HCT116 (cell line): ENCODE measurements around the gene CARD18. TPM values are rescaled to one million over a fixed set of nuclear protein-coding genes. Genes with fewer than 3 reads are reported as not detected.

Source experiments
- ATAC-seq: fragments of 200-7000 bp; cut with Tn5 transposase; 2 replicates; pipeline ENCODE4 v1.9.1; 2020; ENCODE audit warnings: mild to moderate bottlenecking, moderate library complexity
- BruUV-seq: library from RNA; stranded (reverse); fragments of 400-500 nt; replicated peaks from 2 replicates; lab custom pipeline; 2021; lab: Mats Ljungman, UMichigan
- CTCF ChIA-PET: fragments of 300-600 bp; sonication (Branson Sonifier 250); formaldehyde crosslinking; loops from one replicate; lab custom pipeline; 2021; ENCODE audit warnings: antibody characterized with exemption; lab: Charles Lee
- POLR2A ChIA-PET: fragments of 300-600, 350-600 bp; sonication (Branson Sonifier 250); formaldehyde crosslinking; loops from one replicate; lab custom pipeline; 2021; ENCODE audit warnings: antibody characterized with exemption; lab: Charles Lee
- RAD21 ChIA-PET, 2 experiments: fragments of 300-600 bp; sonication (Branson Sonifier 250); formaldehyde crosslinking; loops; one replicate each; lab custom pipeline; 2023; ENCODE audit warnings: low total read pairs in 2 of 2; ENCODE audit not compliant: uncharacterized antibody in 2 of 2, unreplicated experiment in 2 of 2, low non-redundant PET in 1 of 2; lab: Charles Lee
- DNase-seq: peaks from one replicate; pipeline ENCODE4 v3.0.0-alpha.2; 2010; ENCODE audit warnings: low read depth, low spot score
- H2AFZ ChIP-seq: fragments of 200-600 bp; shearing (Covaris generic), sonication (generic); 2 replicates; pipeline ENCODE4 v1.6.1; 2017; ENCODE audit warnings: low read depth, mixed run types, mixed read lengths, antibody characterized with exemption, low read length; ENCODE audit not compliant: poor library complexity, severe bottlenecking
- H3K27ac ChIP-seq: 2 replicates; pipeline ENCODE4 v1.5.1; 2012; ENCODE audit warnings: low read depth, low read length
- H3K27me3 ChIP-seq: fragments of 200-600 bp; sonication (generic); 2 replicates; pipeline ENCODE4 v1.6.1; 2016; ENCODE audit warnings: mixed run types, low read length, mixed read lengths; ENCODE audit not compliant: insufficient read depth
- H3K36me3 ChIP-seq, 2 experiments: fragments of 200-500 bp in 1 of 2; fragments of 200-600 bp in 1 of 2; sonication (Bioruptor generic) in 1 of 2; sonication (generic) in 1 of 2; 2 replicates each; pipeline versions ENCODE4 v1.5.1 to v1.6.1; 2014 to 2016; ENCODE audit warnings: low read length in 2 of 2, inconsistent platforms in 1 of 2, mixed read lengths in 1 of 2, mixed run types in 1 of 2; ENCODE audit not compliant: insufficient read depth in 2 of 2, control insufficient read depth in 1 of 2
- H3K4me1 ChIP-seq, 2 experiments: fragments of 200-600 bp in 1 of 2; sonication (generic) in 1 of 2; 2 replicates each; pipeline versions ENCODE4 v1.5.1 to v1.6.1; 2012 to 2017; ENCODE audit warnings: low read length in 2 of 2, inconsistent platforms in 1 of 2, mild to moderate bottlenecking in 1 of 2, mixed read lengths in 1 of 2, mixed run types in 1 of 2, moderate library complexity in 1 of 2; ENCODE audit not compliant: insufficient read depth in 2 of 2, control insufficient read depth in 1 of 2
- H3K4me2 ChIP-seq: fragments of 200-600 bp; sonication (generic); 2 replicates; pipeline ENCODE4 v1.6.1; 2017; ENCODE audit warnings: mixed run types, low read length, mixed read lengths
- H3K4me3 ChIP-seq, 2 experiments: fragments of 200-600 bp in 1 of 2; sonication (generic) in 1 of 2; replicated peaks in 1 of 2; 2 replicates each; pipeline ENCODE4 v1.5.1; 2011 to 2016; ENCODE audit warnings: low read length in 2 of 2, control low read depth in 1 of 2, low read depth in 1 of 2, mild to moderate bottlenecking in 1 of 2, mixed read lengths in 1 of 2, mixed run types in 1 of 2
- H3K79me2 ChIP-seq: fragments of 200-600 bp; sonication (generic); 2 replicates; pipeline ENCODE4 v1.6.1; 2017; ENCODE audit warnings: mild to moderate bottlenecking, mixed run types, low read length, moderate library complexity, mixed read lengths; ENCODE audit not compliant: insufficient read depth
- H3K9ac ChIP-seq: fragments of 200-600 bp; sonication (generic); 2 replicates; pipeline ENCODE4 v1.6.1; 2016; ENCODE audit warnings: low read length, mixed read lengths
- H3K9me2 ChIP-seq: fragments of 200-600 bp; sonication (generic), shearing (Covaris generic); 2 replicates; pipeline ENCODE4 v1.6.1; 2017; ENCODE audit warnings: mixed run types, mild to moderate bottlenecking, moderate library complexity; ENCODE audit not compliant: insufficient read depth
- H3K9me3 ChIP-seq, 2 experiments: fragments of 200-500 bp in 1 of 2; fragments of 200-600 bp in 1 of 2; sonication (Bioruptor generic) in 1 of 2; sonication (generic) in 1 of 2; 2 replicates each; pipeline ENCODE4 v1.6.1; 2014 to 2017; ENCODE audit warnings: low read length in 2 of 2, mixed read lengths in 2 of 2, inconsistent platforms in 1 of 2, low read depth in 1 of 2, mild to moderate bottlenecking in 1 of 2, mixed run types in 1 of 2, moderate library complexity in 1 of 2; ENCODE audit not compliant: control insufficient read depth in 1 of 2, insufficient read depth in 1 of 2
- H4K20me1 ChIP-seq: fragments of 200-600 bp; sonication (generic), shearing (Covaris generic); 2 replicates; pipeline ENCODE4 v1.6.1; 2017; ENCODE audit warnings: mixed run types, mild to moderate bottlenecking, moderate library complexity; ENCODE audit not compliant: insufficient read depth
- ATF3 ChIP-seq: IDR thresholded peaks from 2 replicates; pipeline ENCODE4 v1.6.1; 2012
- CBX3 ChIP-seq: IDR thresholded peaks from 2 replicates; pipeline ENCODE4 v1.6.1; 2012; ENCODE audit warnings: low read depth
- CTCF ChIP-seq, 3 experiments: fragments of 200-600 bp in 1 of 3; sonication (generic) in 1 of 3; IDR thresholded peaks in 2 of 3; conservative IDR thresholded peaks in 1 of 3; 2 replicates each; pipeline ENCODE4 v1.5.1; 2012 to 2017; ENCODE audit warnings: low read depth in 2 of 3, low read length in 2 of 3, antibody characterized with exemption in 1 of 3, borderline replicate concordance in 1 of 3, control low read depth in 1 of 3, mild to moderate bottlenecking in 1 of 3, mixed read lengths in 1 of 3, mixed run types in 1 of 3, moderate library complexity in 1 of 3; ENCODE audit not compliant: insufficient read depth in 1 of 3
- EGR1 ChIP-seq: IDR thresholded peaks from 2 replicates; pipeline ENCODE4 v1.6.1; 2012; ENCODE audit warnings: low read depth
- ELF1 ChIP-seq: IDR thresholded peaks from 2 replicates; pipeline ENCODE4 v1.6.1; 2012; ENCODE audit warnings: low read depth, borderline replicate concordance
- EZH2 ChIP-seq: fragments of 200-600 bp; sonication (generic); IDR thresholded peaks from 2 replicates; pipeline ENCODE4 v1.6.1; 2017; ENCODE audit warnings: antibody characterized with exemption, mixed run types
- EZH2phosphoT487 ChIP-seq: fragments of 200-600 bp; IDR thresholded peaks from 2 replicates; pipeline ENCODE4 v1.6.1; 2018; ENCODE audit warnings: antibody characterized with exemption, borderline replicate concordance
- FOSL1 ChIP-seq: IDR thresholded peaks from 2 replicates; pipeline ENCODE4 v1.6.1; 2012; ENCODE audit warnings: low read depth
- MAX ChIP-seq: IDR thresholded peaks from 2 replicates; pipeline ENCODE4 v1.6.1; 2012
- REST ChIP-seq: IDR thresholded peaks from 2 replicates; pipeline ENCODE4 v1.6.1; 2012; ENCODE audit warnings: low read depth
- SIN3A ChIP-seq: IDR thresholded peaks from 2 replicates; pipeline ENCODE4 v1.6.1; 2012; ENCODE audit warnings: low read depth
- SP1 ChIP-seq: IDR thresholded peaks from 2 replicates; pipeline ENCODE4 v1.6.1; 2012; ENCODE audit warnings: low read depth
- SRF ChIP-seq: IDR thresholded peaks from 2 replicates; pipeline ENCODE4 v1.6.1; 2012; ENCODE audit warnings: low read depth
- TCF7L2 ChIP-seq: IDR thresholded peaks from 2 replicates; pipeline ENCODE4 v1.7.0; 2011; ENCODE audit warnings: borderline replicate concordance, inconsistent platforms; ENCODE audit not compliant: insufficient read depth, insufficient read length; ENCODE audit errors: extremely low read depth
- YY1 ChIP-seq: IDR thresholded peaks from 2 replicates; pipeline ENCODE4 v1.6.1; 2011; ENCODE audit warnings: low read length, low read depth, moderate library complexity, mild to moderate bottlenecking; ENCODE audit not compliant: insufficient replicate concordance; ENCODE audit errors: extremely low read depth
- ZNF274 ChIP-seq: fragments of 200-500 bp; sonication (Bioruptor generic); IDR thresholded peaks from 2 replicates; pipeline ENCODE4 v1.6.1; 2014; ENCODE audit warnings: mild to moderate bottlenecking, low read depth, low read length, inconsistent platforms
- intact Hi-C: fragments of 100-400 bp; cut with micrococcal nuclease; formaldehyde crosslinking; loops from 2 replicates; pipeline ENCODE4 v1.10.0; 2022
- total RNA-seq: library from RNA; stranded (reverse); gene quantifications from one replicate; pipeline ENCODE4 v1.2.1, GENCODE V29; 2021; ENCODE audit not compliant: unreplicated experiment

Gene CARD18
- total RNA-seq, 1 experiment from 2014 or later = not detected

GRCh38 chr11:105106140-105106539, 33.4 kb downstream of the CARD18 start:
- Histone ChIP-seq H3K79me2 (no peaks in the 10 kb centered on the region), H3K27me3 (no peaks in the 10 kb centered on the region), H3K9me3 (no peaks in the 10 kb centered on the region), H3K4me2 (no peak overlapping the region), H4K20me1 (no peaks in the 10 kb centered on the region), H3K36me3 (no peaks in the 10 kb centered on the region), H3K27ac (no peak overlapping the region)
- DNase-seq = no peak
- ChIA-PET RAD21 (no interaction called here), POLR2A (no interaction called here), CTCF (no interaction called here)
- intact Hi-C loops = no loop called here
- TF ChIP-seq SP1 (no peak), ELF1 (no peak), TCF7L2 (no peak), ZNF274 (no peak), SIN3A (no peak), SRF (no peak), YY1 (no peak), CTCF (IDR thresholded peaks at IDR 0.05 in 2 of 3, conservative IDR thresholded peaks at IDR 0.05 in 1 of 3; ENCODE audit: borderline replicate concordance in 1 of 3, insufficient read depth in 1 of 3, low read depth in 2 of 3, low read length in 2 of 3) (no peak)
- TF ChIP-seq, all 23 proteins: peak for 0
- Histone ChIP-seq H3K9ac (no peak overlapping the region), H2AFZ (no peak overlapping the region), H3K9me2 (no peaks in the 10 kb centered on the region), H3K4me3 (no peak overlapping the region), H3K4me1 (no peaks in the 10 kb centered on the region)
- no TSS peak for BruUV-seq
- no peak for ATAC-seq

- Histone ChIP-seq H3K9ac (no peak overlapping the region), H3K27me3 (no peaks in the 10 kb centered on the region), H3K4me3 (no peak overlapping the region), H3K4me1 (peaks cover 0 to 6% of the 10 kb centered on the region in 2 experiments; a peak in 1 of 4 replicates), H3K27ac (no peak overlapping the region), H4K20me1 (no peaks in the 10 kb centered on the region), H3K9me2 (no peaks in the 10 kb centered on the region), H2AFZ (no peak overlapping the region), H3K79me2 (no peaks in the 10 kb centered on the region), H3K36me3 (no peaks in the 10 kb centered on the region), H3K4me2 (no peak overlapping the region), H3K9me3 (no peaks in the 10 kb centered on the region)
- intact Hi-C loops = no loop called here
- POLR2A ChIA-PET = no interaction called here
- DNase-seq (no peak), ATAC-seq (no peak)
- CTCF ChIA-PET = no interaction called here
- RAD21 ChIA-PET = no interaction called here
- BruUV-seq = no TSS peak
- TF ChIP-seq EZH2phosphoT487 = no peak
- no peak for TF ChIP-seq REST
- no peak for TF ChIP-seq ATF3
- TF ChIP-seq FOSL1 = no peak
- TF ChIP-seq CBX3 = no peak
- TF ChIP-seq MAX = no peak
- no peak for TF ChIP-seq SRF
- no peak for TF ChIP-seq YY1
- TF ChIP-seq EZH2 = no peak
- no peak for TF ChIP-seq EGR1
- TF ChIP-seq ELF1 = no peak
Observed at GRCh38 chr11:105104292-105104691, 35.3 kb downstream of the CARD18 start.
